GM18517 (cell line): ENCODE results near the gene HCK.
A peak's percentile ranks its signal among the peaks of the same experiment; 100 is the strongest.

Experiments used
- ATAC-seq: cut with Tn5 transposase; IDR thresholded peaks from one replicate; pipeline ENCODE4 v1.9.1; 2021; ENCODE audit warnings: mild to moderate bottlenecking, moderate library complexity; ENCODE audit not compliant: unreplicated experiment

Gene HCK

GRCh38 chr20:32124916-32125454 is 72.9 kb downstream of the HCK start:
- no peak for ATAC-seq

- ATAC-seq: no peak
Observed at GRCh38 chr20:32125506-32125905, 73.5 kb downstream of the HCK start.

GRCh38 chr20:32126919-32127318 is 74.9 kb downstream of the HCK start:
- no peak for ATAC-seq

GRCh38 chr20:32127347-32127746 is 75.3 kb downstream of the HCK start:
- no peak for ATAC-seq

- no peak for ATAC-seq
Observed at GRCh38 chr20:32128167-32128566, 76.1 kb downstream of the HCK start.

GRCh38 chr20:32129863-32130262 is 77.8 kb downstream of the HCK start:
- no peak for ATAC-seq

GRCh38 chr20:32130352-32130751 is 78.3 kb downstream of the HCK start:
- no peak for ATAC-seq

- no peak for ATAC-seq
Observed at GRCh38 chr20:32130965-32131364, 78.9 kb downstream of the HCK start.

- peak; percentile 95 for ATAC-seq
Observed at GRCh38 chr20:32132911-32133549, 81.0 kb downstream of the HCK start.

- no peak for ATAC-seq
Observed at GRCh38 chr20:32134026-32134425, 82.0 kb downstream of the HCK start.

GRCh38 chr20:32135983-32136515 is 84.0 kb downstream of the HCK start:
- ATAC-seq: no peak

GRCh38 chr20:32138921-32139320 is 86.9 kb downstream of the HCK start:
- ATAC-seq: no peak

- no peak for ATAC-seq
Observed at GRCh38 chr20:32139947-32140346, 87.9 kb downstream of the HCK start.

- no peak for ATAC-seq
Observed at GRCh38 chr20:32140603-32141002, 88.6 kb downstream of the HCK start.

GRCh38 chr20:32141465-32141980 is 89.5 kb downstream of the HCK start:
- ATAC-seq: no peak

- no peak for ATAC-seq
Observed at GRCh38 chr20:32142088-32142487, 90.0 kb downstream of the HCK start.

GRCh38 chr20:32142991-32143390 is 90.9 kb downstream of the HCK start:
- ATAC-seq: no peak

GRCh38 chr20:32144898-32145662 is 93.0 kb downstream of the HCK start:
- ATAC-seq: no peak

- no peak for ATAC-seq
Observed at GRCh38 chr20:32149566-32150170, 97.6 kb downstream of the HCK start.

- ATAC-seq: no peak
Observed at GRCh38 chr20:32150291-32150848, 98.3 kb downstream of the HCK start.
